NCI-H2081 treated with DMSO at 0.1 percent for 48 hours (cell line): ENCODE results near the gene RSPH9.
A peak's percentile ranks its signal among the peaks of the same experiment; 100 is the strongest.

Source experiments
- DNase-seq: peaks from one replicate; lab custom pipeline; 2025; lab: John Stamatoyannopoulos, UW

Gene RSPH9

GRCh38 chr6:43644940-43645612 lies at the start of gene RSPH9:
Gene RSPH9, plus strand, starts transcription at chr6:43645036. Its CDS starts 63 bp downstream, at chr6:43645099.
- DNase-seq = no peak

- no peak for DNase-seq
These were observed 44.2 kb upstream of the RSPH9 start for GRCh38 chr6:43600595-43600994.

GRCh38 chr6:43604174-43604573 lies 40.7 kb upstream of the RSPH9 start:
- no peak for DNase-seq

GRCh38 chr6:43606019-43606418 lies 38.8 kb upstream of the RSPH9 start:
- no peak for DNase-seq

GRCh38 chr6:43608310-43608763 lies 36.5 kb upstream of the RSPH9 start:
- peak; percentile 6 for DNase-seq

GRCh38 chr6:43608807-43609206 lies 36.0 kb upstream of the RSPH9 start:
- no peak for DNase-seq

- DNase-seq = no peak
These were observed 35.4 kb upstream of the RSPH9 start for GRCh38 chr6:43609402-43609801.

GRCh38 chr6:43610431-43610830 lies 34.4 kb upstream of the RSPH9 start:
- no peak for DNase-seq

- DNase-seq = no peak
These were observed 31.0 kb upstream of the RSPH9 start for GRCh38 chr6:43613721-43614395.

GRCh38 chr6:43614396-43614730 lies 30.5 kb upstream of the RSPH9 start:
- DNase-seq = no peak

GRCh38 chr6:43616725-43617472 lies 27.9 kb upstream of the RSPH9 start:
- no peak for DNase-seq

GRCh38 chr6:43621078-43621835 lies 23.6 kb upstream of the RSPH9 start:
- no peak for DNase-seq

- DNase-seq = no peak
These were observed 23.0 kb upstream of the RSPH9 start for GRCh38 chr6:43621836-43622180.

- no peak for DNase-seq
These were observed 22.3 kb upstream of the RSPH9 start for GRCh38 chr6:43622541-43622940.

- DNase-seq = no peak
These were observed 20.7 kb upstream of the RSPH9 start for GRCh38 chr6:43623880-43624785.

- DNase-seq = no peak
These were observed 20.0 kb upstream of the RSPH9 start for GRCh38 chr6:43624786-43625288.

- DNase-seq = no peak
These were observed 19.3 kb upstream of the RSPH9 start for GRCh38 chr6:43625393-43625992.

- no peak for DNase-seq
These were observed 17.6 kb upstream of the RSPH9 start for GRCh38 chr6:43627008-43627825.

- no peak for DNase-seq
These were observed 16.3 kb upstream of the RSPH9 start for GRCh38 chr6:43628393-43629103.
